Measurements from ENCODE around the gene IYD. TPM values are rescaled to one million over a fixed set of nuclear protein-coding genes. Genes with fewer than 3 reads are reported as not detected.
"Not testable (repeated sequence)": the region's sequence is repeated elsewhere in the genome, so short reads cannot be mapped to it uniquely, and the experiment has no call there.

The IYD gene
- total and polyA plus RNA-seq, 4 experiments from 2014 or later = not detected

- POLR2A ChIA-PET (ENCODE audit: partially characterized antibody) = no interaction called here
- Mint-ChIP-seq H3K4me1 (no peaks in the 10 kb centered on the region), H3K9me3 (peaks cover 0 to 3% (median 0%) of the 10 kb centered on the region in 8 donors), H3K4me3 (no peak overlapping the region), H3K36me3 (no peaks in the 10 kb centered on the region), H3K27ac (no peak overlapping the region), H3K27me3 (peaks cover 0 to 7% of the 10 kb centered on the region in 2 donors)
- no peak for DNase-seq
- intact Hi-C loops (cut with micrococcal nuclease) = no loop called here
- Histone ChIP-seq H3K4me1 (ENCODE audit: insufficient read depth, low read length) (no peaks in the 10 kb centered on the region), H3K4me3 (ENCODE audit: low read length in 2 of 2) (no peak overlapping the region), H3K27ac (ENCODE audit: low read depth, low read length) (no peak overlapping the region), H3K36me3 (ENCODE audit: insufficient read depth, low read length) (no peaks in the 10 kb centered on the region), H3K9me3 (ENCODE audit: control insufficient read depth in 1 of 2, low read length in 2 of 2) (no peaks in the 10 kb centered on the region), H3K27me3 (ENCODE audit: insufficient read depth, low read length) (no peaks in the 10 kb centered on the region)
- CTCF ChIA-PET (ENCODE audit: partially characterized antibody) = interaction anchor here (1.1 kb wide), 1 partner anchor 26 kb away, joined by 3 read pairs; no protein-coding TSS in a partner anchor
Measured at GRCh38 chr6:150369408-150369807, 596 bp downstream of the IYD start.

GRCh38 chr6:150370112-150370511 is 1.3 kb downstream of the IYD start:
- Histone ChIP-seq H3K36me3 (ENCODE audit: insufficient read depth, low read length) (no peaks in the 10 kb centered on the region), H3K27me3 (ENCODE audit: insufficient read depth, low read length) (no peaks in the 10 kb centered on the region), H3K27ac (ENCODE audit: low read depth, low read length) (no peak overlapping the region), H3K4me3 (ENCODE audit: low read length in 2 of 2) (no peak overlapping the region), H3K9me3 (ENCODE audit: control insufficient read depth in 1 of 2, low read length in 2 of 2) (no peaks in the 10 kb centered on the region), H3K4me1 (ENCODE audit: insufficient read depth, low read length) (no peaks in the 10 kb centered on the region)
- Mint-ChIP-seq H3K9me3 (peaks cover 0 to 3% (median 0%) of the 10 kb centered on the region in 8 donors), H3K36me3 (no peaks in the 10 kb centered on the region), H3K27ac (no peak overlapping the region), H3K27me3 (peaks cover 0 to 7% of the 10 kb centered on the region in 2 donors), H3K4me1 (no peaks in the 10 kb centered on the region), H3K4me3 (no peak overlapping the region)
- no peak for DNase-seq
- ChIA-PET POLR2A (ENCODE audit: partially characterized antibody) (no interaction called here), CTCF (ENCODE audit: partially characterized antibody) (no interaction called here)
- intact Hi-C loops (cut with micrococcal nuclease) = no loop called here

- no peaks in the 10 kb centered on the region for H3K27me3 ChIP-seq (ENCODE audit: insufficient read depth, low read length)
- H3K4me1 ChIP-seq (ENCODE audit: insufficient read depth, low read length) = no peaks in the 10 kb centered on the region
- POLR2A ChIA-PET (ENCODE audit: partially characterized antibody) = no interaction called here
- no peak overlapping the region for H3K27ac ChIP-seq (ENCODE audit: low read depth, low read length)
- Mint-ChIP-seq H3K4me3 (no peak overlapping the region), H3K27me3 (peaks cover 2 to 7% of the 10 kb centered on the region in 2 donors), H3K27ac (no peak overlapping the region), H3K9me3 (no peaks in the 10 kb centered on the region), H3K4me1 (no peaks in the 10 kb centered on the region), H3K36me3 (no peaks in the 10 kb centered on the region)
- CTCF ChIA-PET (ENCODE audit: partially characterized antibody) = no interaction called here
- no peak for DNase-seq
- H3K9me3 ChIP-seq (ENCODE audit: control insufficient read depth in 1 of 2, low read length in 2 of 2) = no peaks in the 10 kb centered on the region
- H3K36me3 ChIP-seq (ENCODE audit: insufficient read depth, low read length) = no peaks in the 10 kb centered on the region
- no peak overlapping the region for H3K4me3 ChIP-seq (ENCODE audit: low read length in 2 of 2)
- intact Hi-C loops (cut with micrococcal nuclease) = no loop called here
Measured at GRCh38 chr6:150371356-150371755, 2.5 kb downstream of the IYD start.

- Histone ChIP-seq H3K4me3 (ENCODE audit: low read length in 2 of 2) (no peak overlapping the region), H3K9me3 (ENCODE audit: control insufficient read depth in 1 of 2, low read length in 2 of 2) (no peaks in the 10 kb centered on the region), H3K27me3 (ENCODE audit: insufficient read depth, low read length) (no peaks in the 10 kb centered on the region), H3K4me1 (ENCODE audit: insufficient read depth, low read length) (no peaks in the 10 kb centered on the region), H3K27ac (ENCODE audit: low read depth, low read length) (no peak overlapping the region), H3K36me3 (ENCODE audit: insufficient read depth, low read length) (no peaks in the 10 kb centered on the region)
- intact Hi-C loops (cut with micrococcal nuclease) = no loop called here
- Mint-ChIP-seq H3K9me3 (no peaks in the 10 kb centered on the region), H3K27me3 (peaks cover 2 to 9% of the 10 kb centered on the region in 2 donors), H3K4me3 (no peak overlapping the region), H3K27ac (no peak overlapping the region), H3K36me3 (no peaks in the 10 kb centered on the region), H3K4me1 (no peaks in the 10 kb centered on the region)
- DNase-seq = no peak
- CTCF ChIA-PET (ENCODE audit: partially characterized antibody) = no interaction called here
- POLR2A ChIA-PET (ENCODE audit: partially characterized antibody) = no interaction called here
Measured at GRCh38 chr6:150372051-150372450, 3.2 kb downstream of the IYD start.

- no peak for DNase-seq
- POLR2A ChIA-PET (ENCODE audit: partially characterized antibody) = no interaction called here
- H3K4me1 ChIP-seq (ENCODE audit: insufficient read depth, low read length) = no peaks in the 10 kb centered on the region
- Mint-ChIP-seq H3K9me3 (no peaks in the 10 kb centered on the region), H3K36me3 (no peaks in the 10 kb centered on the region), H3K27ac (no peak overlapping the region), H3K27me3 (peaks cover 2 to 10% of the 10 kb centered on the region in 2 donors), H3K4me3 (no peak overlapping the region), H3K4me1 (no peaks in the 10 kb centered on the region)
- intact Hi-C loops (cut with micrococcal nuclease) = no loop called here
- H3K27ac ChIP-seq (ENCODE audit: low read depth, low read length) = no peak overlapping the region
- no peaks in the 10 kb centered on the region for H3K36me3 ChIP-seq (ENCODE audit: insufficient read depth, low read length)
- H3K4me3 ChIP-seq (ENCODE audit: low read length in 2 of 2) = no peak overlapping the region
- no peaks in the 10 kb centered on the region for H3K9me3 ChIP-seq (ENCODE audit: control insufficient read depth in 1 of 2, low read length in 2 of 2)
- CTCF ChIA-PET (ENCODE audit: partially characterized antibody) = no interaction called here
- H3K27me3 ChIP-seq (ENCODE audit: insufficient read depth, low read length) = no peaks in the 10 kb centered on the region
Measured at GRCh38 chr6:150373260-150373701, 4.5 kb downstream of the IYD start.

GRCh38 chr6:150374346-150374745 is 5.5 kb downstream of the IYD start:
- H3K9me3 ChIP-seq (ENCODE audit: control insufficient read depth in 1 of 2, low read length in 2 of 2); intact Hi-C loops (cut with micrococcal nuclease); H3K36me3 Mint-ChIP-seq; DNase-seq; H3K27ac ChIP-seq (ENCODE audit: low read depth, low read length); H3K36me3 ChIP-seq (ENCODE audit: insufficient read depth, low read length); H3K4me3 ChIP-seq (ENCODE audit: low read length in 2 of 2); H3K27ac Mint-ChIP-seq; CTCF ChIA-PET (ENCODE audit: partially characterized antibody); H3K27me3 ChIP-seq (ENCODE audit: insufficient read depth, low read length); H3K4me1 ChIP-seq (ENCODE audit: insufficient read depth, low read length); POLR2A ChIA-PET (ENCODE audit: partially characterized antibody); H3K9me3 Mint-ChIP-seq; H3K4me3 Mint-ChIP-seq; H3K4me1 Mint-ChIP-seq: not testable (repeated sequence)
- peaks cover 8 to 13% of the 10 kb centered on the region in 2 donors for H3K27me3 Mint-ChIP-seq

GRCh38 chr6:150377211-150377781 is 8.5 kb downstream of the IYD start:
- Histone ChIP-seq H3K4me3 (ENCODE audit: low read length in 2 of 2) (no peak overlapping the region), H3K9me3 (ENCODE audit: control insufficient read depth in 1 of 2, low read length in 2 of 2) (no peaks in the 10 kb centered on the region), H3K4me1 (ENCODE audit: insufficient read depth, low read length) (no peaks in the 10 kb centered on the region), H3K36me3 (ENCODE audit: insufficient read depth, low read length) (no peaks in the 10 kb centered on the region), H3K27ac (ENCODE audit: low read depth, low read length) (no peak overlapping the region), H3K27me3 (ENCODE audit: insufficient read depth, low read length) (no peaks in the 10 kb centered on the region)
- intact Hi-C loops (cut with micrococcal nuclease) = no loop called here
- no peak for DNase-seq
- Mint-ChIP-seq H3K4me3 (no peak overlapping the region), H3K36me3 (no peaks in the 10 kb centered on the region), H3K4me1 (no peaks in the 10 kb centered on the region), H3K9me3 (peaks cover 0 to 2% (median 0%) of the 10 kb centered on the region in 8 donors), H3K27ac (no peak overlapping the region), H3K27me3 (peaks cover 12 to 18% of the 10 kb centered on the region in 2 donors)
- ChIA-PET POLR2A (ENCODE audit: partially characterized antibody) (no interaction called here), CTCF (ENCODE audit: partially characterized antibody) (no interaction called here)

GRCh38 chr6:150380256-150380655 is 11.4 kb downstream of the IYD start:
- no peaks in the 10 kb centered on the region for H3K9me3 ChIP-seq (ENCODE audit: control insufficient read depth in 1 of 2, low read length in 2 of 2)

More at GRCh38 chr6:150380256-150380655, 11.4 kb downstream of the IYD start:
- Mint-ChIP-seq H3K27ac (no peak overlapping the region), H3K4me1 (no peaks in the 10 kb centered on the region), H3K9me3 (peaks cover 0 to 2% (median 0%) of the 10 kb centered on the region in 8 donors), H3K36me3 (no peaks in the 10 kb centered on the region), H3K27me3 (peaks cover 12 to 17% of the 10 kb centered on the region in 2 donors), H3K4me3 (no peak overlapping the region)
- POLR2A ChIA-PET (ENCODE audit: partially characterized antibody) = no interaction called here
- no peak overlapping the region for H3K27ac ChIP-seq (ENCODE audit: low read depth, low read length)
- CTCF ChIA-PET (ENCODE audit: partially characterized antibody) = no interaction called here
- intact Hi-C loops (cut with micrococcal nuclease) = no loop called here
- H3K36me3 ChIP-seq (ENCODE audit: insufficient read depth, low read length) = no peaks in the 10 kb centered on the region
- no peak for DNase-seq
- H3K27me3 ChIP-seq (ENCODE audit: insufficient read depth, low read length) = no peaks in the 10 kb centered on the region
- H3K4me3 ChIP-seq (ENCODE audit: low read length in 2 of 2) = no peak overlapping the region
- no peaks in the 10 kb centered on the region for H3K4me1 ChIP-seq (ENCODE audit: insufficient read depth, low read length)

Data from CD4-positive, alpha-beta memory T cell (primary cell).